Heart right ventricle (tissue), 16 donors: ENCODE results near the gene TGM1. TPM values are rescaled to one million over a fixed set of nuclear protein-coding genes. Genes with fewer than 3 reads are reported as not detected.

Experiments
- ATAC-seq, 8 donors: fragments of 200-7000 bp; cut with Tn5 transposase; one replicate each; pipeline ENCODE4 v1.9.1; 2020; ENCODE audit warnings: mild to moderate bottlenecking in 8 of 8, moderate library complexity in 8 of 8, moderate number of reproducible peaks in 1 of 8
- DNase-seq, 2 donors: peaks; one replicate each; pipeline ENCODE4 v3.0.0-alpha.2; 2020
- H3K27ac ChIP-seq, 10 donors: fragments of 200-600 bp; sonication (generic) in 2 of 10; one replicate each; pipeline versions ENCODE4 v1.5.0 to v1.8.0; 2020 to 2022; ENCODE audit warnings: mild to moderate bottlenecking in 3 of 10
- H3K27me3 ChIP-seq, 7 donors: fragments of 200-600 bp; one replicate each; pipeline ENCODE4 v1.8.0; 2021 to 2022; ENCODE audit warnings: mild to moderate bottlenecking in 2 of 7
- H3K36me3 ChIP-seq, 9 donors: fragments of 200-600 bp; sonication (generic) in 1 of 9; one replicate each; pipeline versions ENCODE4 v1.5.0 to v1.8.0; 2020 to 2022; ENCODE audit warnings: mild to moderate bottlenecking in 2 of 9
- H3K4me1 ChIP-seq, 9 donors: fragments of 200-600 bp; sonication (generic) in 1 of 9; one replicate each; pipeline versions ENCODE4 v1.5.0 to v1.8.0; 2020 to 2022; ENCODE audit warnings: mild to moderate bottlenecking in 4 of 9
- H3K4me3 ChIP-seq, 10 donors: fragments of 200-600 bp; sonication (generic) in 2 of 10; one replicate each; pipeline versions ENCODE4 v1.5.0 to v1.8.0; 2020 to 2022; ENCODE audit warnings: mild to moderate bottlenecking in 7 of 10, moderate library complexity in 2 of 10
- H3K9me3 ChIP-seq, 11 donors: fragments of 200-600 bp in 10 of 11; sonication (generic) in 2 of 11; one replicate each; pipeline versions ENCODE4 v1.5.0 to v1.8.0; 2013 to 2022; ENCODE audit warnings: mild to moderate bottlenecking in 2 of 11, control low read depth in 1 of 11, moderate library complexity in 1 of 11
- WGBS, 2 donors: extraction: QIAGEN DNeasy Blood & Tissue Kit; methylation state at CpG; one replicate each; pipeline ENCODE4 v1.1.7; 2013; ENCODE audit warnings: inconsistent platforms in 1 of 2; 5-methylcytosine and 5-hydroxymethylcytosine counted together
- intact Hi-C, 10 donors: fragments of 100-400 bp; cut with DNase I; formaldehyde crosslinking; loops; one replicate each; pipeline versions ENCODE4 v1.11.1 to v1.14.2; 2022
- polyA plus RNA-seq, 2 donors: library from polyadenylated mRNA; stranded (reverse); fragments of 200-250 nt; gene quantifications; one replicate each; pipeline ENCODE4 v1.2.3, GENCODE V29; 2013
- total RNA-seq, 10 donors: library from RNA; stranded (reverse); fragmentation: NEBNext Ultra II Directional in 3 of 10; extraction: Animal tissue kit (Norgen Biotek cat#: 25700) in 3 of 10; gene quantifications; one replicate each; pipeline versions ENCODE4 v1.2.1 to v1.2.4, GENCODE V29; 2021 to 2023
- TF ChIP-seq, protein P1 (sequence below), 9 donors: fragments of 200-600 bp; sonication (generic) in 2 of 9; IDR thresholded peaks; one replicate each; pipeline versions ENCODE4 v1.5.0 to v1.8.0; 2021 to 2022; ENCODE audit warnings: antibody characterized with exemption in 9 of 9, mild to moderate bottlenecking in 5 of 9, moderate library complexity in 1 of 9
- donor health status: Arrhythmogenic right ventricular cardiomyopathy.
- donor health status: ischemic (EF 13 %, LVEDD 7.1; RV severe dilation, severe dysfunction).
- donor health status: healthy with polysubstance abuse.
- donor health status: DM: no; HTN: yes; CAD: no.
- donor health status: DM: no; HTN: no; CAD: no.
- donor health status: ischemic (EF 25% LVEDD 6.9; RV normal size, moderate dysfunction).
- donor health status: ischemic (EF 25% LVEDD 5.7; RV mildly dilated, moderate dysfunction).
- donor health status: healthy.
- donor health status: DM: yes; HTN: yes; CAD: no.
- donor health status: Ischemic cardiomyopathy.
- donor health status: ischemic (EF 35%, LVEDD 5.7; RV mildly dilated, moderate dysfunction).
- donor health status: nonischemic (EF 11% LVEDD 7.7; RV severe dilation, severe dysfunction).
- donor health status: DM: yes; HTN: yes; CAD: no.
- donor health status: PGD.
- donor health status: ischemic (EF 29% LVEDD 5.4; RV normal size, mild dysfunction).
- donor health status: nonischemic (EF 23%, LVEDD 6.1; RV moderate dilation, normal function).

Gene TGM1
- total and polyA plus RNA-seq, 12 donors, result 0.17 to 2.2 (median 0.65) TPM

DNA sequence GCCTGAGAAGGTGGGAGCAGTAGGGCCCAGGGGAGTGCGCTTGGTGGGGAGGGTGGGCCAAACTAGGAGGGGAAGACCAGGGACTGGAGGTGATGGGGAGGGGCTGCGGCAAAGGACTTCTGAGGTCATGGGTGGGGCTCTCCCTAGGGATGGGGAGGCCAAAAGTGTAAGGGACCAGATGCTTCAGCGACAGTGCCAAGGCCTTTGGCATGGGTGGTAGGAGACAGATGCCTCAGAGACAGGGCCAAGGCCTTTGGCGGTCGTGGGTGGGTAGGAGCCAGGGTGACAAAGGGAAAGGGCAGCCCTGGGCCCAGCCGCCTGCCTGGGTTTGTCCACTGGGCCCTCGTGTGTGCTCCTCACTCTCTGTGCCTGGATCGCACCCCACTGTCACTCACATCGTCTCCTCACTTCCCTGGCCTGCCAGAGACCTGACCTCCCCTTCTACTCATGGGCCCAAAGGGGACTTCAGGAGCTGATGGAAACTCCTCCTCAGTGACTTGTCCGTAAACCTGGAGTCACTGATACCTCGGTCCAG, 21.6 kb upstream of the TGM1 start:
- DNase-seq (no peak), ATAC-seq (no peak)
- H3K4me1 ChIP-seq, result peaks cover 0 to 33% (median 6%) of the 10 kb centered on the region in 9 donors
- intact Hi-C loops, result no loop called here
- no peaks in the 10 kb centered on the region for H3K27me3 ChIP-seq
- TF ChIP-seq, protein P1, sequence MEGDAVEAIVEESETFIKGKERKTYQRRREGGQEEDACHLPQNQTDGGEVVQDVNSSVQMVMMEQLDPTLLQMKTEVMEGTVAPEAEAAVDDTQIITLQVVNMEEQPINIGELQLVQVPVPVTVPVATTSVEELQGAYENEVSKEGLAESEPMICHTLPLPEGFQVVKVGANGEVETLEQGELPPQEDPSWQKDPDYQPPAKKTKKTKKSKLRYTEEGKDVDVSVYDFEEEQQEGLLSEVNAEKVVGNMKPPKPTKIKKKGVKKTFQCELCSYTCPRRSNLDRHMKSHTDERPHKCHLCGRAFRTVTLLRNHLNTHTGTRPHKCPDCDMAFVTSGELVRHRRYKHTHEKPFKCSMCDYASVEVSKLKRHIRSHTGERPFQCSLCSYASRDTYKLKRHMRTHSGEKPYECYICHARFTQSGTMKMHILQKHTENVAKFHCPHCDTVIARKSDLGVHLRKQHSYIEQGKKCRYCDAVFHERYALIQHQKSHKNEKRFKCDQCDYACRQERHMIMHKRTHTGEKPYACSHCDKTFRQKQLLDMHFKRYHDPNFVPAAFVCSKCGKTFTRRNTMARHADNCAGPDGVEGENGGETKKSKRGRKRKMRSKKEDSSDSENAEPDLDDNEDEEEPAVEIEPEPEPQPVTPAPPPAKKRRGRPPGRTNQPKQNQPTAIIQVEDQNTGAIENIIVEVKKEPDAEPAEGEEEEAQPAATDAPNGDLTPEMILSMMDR (IDR thresholded peaks at IDR 0.05), result no peak
- H3K9me3 ChIP-seq, result no peaks in the 10 kb centered on the region
- 64 to 70% methylated on average over 10 to 11 of the region's 11 CpGs for WGBS, 2 donors
- H3K27ac ChIP-seq, result no peak overlapping the region
- no peak overlapping the region for H3K4me3 ChIP-seq
- peaks cover 0 to 5% (median 2%) of the 10 kb centered on the region in 9 donors for H3K36me3 ChIP-seq

DNA sequence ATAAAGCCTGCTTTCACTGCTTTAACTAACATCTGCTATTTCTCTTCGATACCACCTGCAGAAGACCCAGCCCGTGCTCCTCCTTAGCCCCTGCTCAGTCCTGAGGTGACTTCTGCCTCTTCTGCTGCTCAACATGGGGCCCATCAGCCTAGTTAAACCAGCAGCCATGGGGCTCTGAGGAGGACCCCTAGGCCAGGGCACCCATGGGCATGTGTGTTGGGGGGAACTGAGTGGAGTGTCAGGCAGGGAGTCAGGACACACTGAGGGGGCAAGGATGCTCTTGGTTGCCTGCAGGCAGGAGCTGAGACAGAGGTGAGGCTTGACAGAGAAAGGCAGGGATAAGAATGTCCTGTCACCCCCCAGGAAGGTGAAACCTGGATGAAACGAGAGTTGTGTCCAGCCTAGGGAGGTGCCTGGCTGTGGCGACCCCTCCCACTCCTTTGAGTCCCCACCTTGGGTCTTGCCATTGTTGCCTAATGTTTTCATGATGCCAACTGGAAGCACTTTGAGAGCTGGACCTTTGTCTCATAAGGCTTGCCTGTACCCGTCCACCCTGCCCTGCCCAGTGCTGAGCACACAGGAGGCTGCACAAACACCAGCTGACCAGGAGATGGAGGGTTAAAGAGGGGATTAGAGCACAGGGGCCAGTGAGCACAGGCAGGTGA, 21.0 kb upstream of the TGM1 start:
- TF ChIP-seq, protein P1 (IDR thresholded peaks at IDR 0.05), result no peak
- H3K27me3 ChIP-seq, result no peaks in the 10 kb centered on the region
- no peak overlapping the region for H3K27ac ChIP-seq
- no peak overlapping the region for H3K4me3 ChIP-seq
- peaks cover 0 to 39% (median 9%) of the 10 kb centered on the region in 9 donors for H3K4me1 ChIP-seq
- no peaks in the 10 kb centered on the region for H3K9me3 ChIP-seq
- DNase-seq, result no peak
- intact Hi-C loops, result no loop called here
- H3K36me3 ChIP-seq, result no peaks in the 10 kb centered on the region
- 94% methylated on average over 5 of the region's 5 CpGs for WGBS, 2 donors
- ATAC-seq, result no peak

DNA sequence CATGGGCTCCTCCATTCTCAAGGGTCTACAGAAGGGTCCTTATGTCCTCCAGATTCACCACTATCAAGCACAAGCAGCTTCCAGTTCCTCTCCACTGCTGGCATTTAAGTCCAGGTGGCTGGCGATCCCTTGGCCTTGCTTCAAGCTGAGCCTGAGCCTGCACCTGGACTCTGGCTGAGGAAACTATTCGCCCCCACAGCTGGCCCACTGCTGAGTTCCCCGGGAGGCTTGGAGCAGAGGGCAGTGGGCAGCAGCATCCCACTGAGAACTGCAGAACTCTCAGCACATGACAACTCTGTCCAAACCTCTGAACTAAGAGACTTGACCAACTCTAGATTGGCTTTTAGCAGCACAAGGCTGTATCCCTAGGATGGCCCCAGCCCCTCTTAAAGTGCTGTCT, 19.8 kb upstream of the TGM1 start:
- 86 to 87% methylated on average over 3 of the region's 3 CpGs for WGBS, 2 donors
- TF ChIP-seq, protein P1 (IDR thresholded peaks at IDR 0.05), result no peak
- Histone ChIP-seq H3K4me3 (no peak overlapping the region), H3K4me1 (peaks cover 0 to 51% (median 15%) of the 10 kb centered on the region in 9 donors), H3K9me3 (no peaks in the 10 kb centered on the region), H3K36me3 (no peaks in the 10 kb centered on the region), H3K27ac (peak overlapping the region in 1 of 10 donors; percentile 72), H3K27me3 (no peaks in the 10 kb centered on the region)
- ATAC-seq (no peak), DNase-seq (no peak)
- intact Hi-C loops, result no loop called here

DNA sequence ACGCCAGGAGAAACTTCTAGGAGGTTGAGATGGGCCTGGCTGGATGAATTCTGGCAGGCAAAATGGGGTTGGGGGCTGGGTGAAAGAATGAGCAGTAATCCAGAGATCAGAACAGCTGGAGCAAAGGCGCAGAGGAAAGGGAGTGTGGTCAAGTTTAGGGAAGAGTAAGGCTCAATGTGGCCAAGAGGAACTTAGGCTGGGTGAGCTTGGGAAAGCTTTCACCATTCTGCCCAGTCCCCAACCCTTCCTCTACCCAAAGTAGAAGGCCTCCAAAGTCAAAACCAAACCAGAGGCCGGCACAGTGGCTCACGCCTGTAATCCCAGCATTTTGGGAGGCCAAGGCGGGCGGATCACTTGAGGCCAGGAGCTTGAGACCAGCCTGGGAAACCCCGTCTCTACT, 18.7 kb upstream of the TGM1 start:
- no peak overlapping the region for H3K4me3 ChIP-seq
- no peak for ATAC-seq
- H3K27ac ChIP-seq, result peak overlapping the region in 1 of 10 donors; percentile 72
- DNase-seq, result no peak
- no peaks in the 10 kb centered on the region for H3K9me3 ChIP-seq
- H3K36me3 ChIP-seq, result no peaks in the 10 kb centered on the region
- intact Hi-C loops, result no loop called here
- peaks cover 0 to 62% (median 15%) of the 10 kb centered on the region in 9 donors for H3K4me1 ChIP-seq
- TF ChIP-seq, protein P1 (IDR thresholded peaks at IDR 0.05), result no peak
- WGBS, 2 donors, result 93 to 95% methylated on average over 7 of the region's 7 CpGs
- H3K27me3 ChIP-seq, result no peaks in the 10 kb centered on the region
